Activated T-cell treated with anti-CD3 and anti-CD28 coated beads for 24 hours (primary cell): ENCODE data around the gene FMO5.
"Not testable (repeated sequence)": the region's sequence is repeated elsewhere in the genome, so short reads cannot be mapped to it uniquely, and the experiment has no call there.

ENCODE experiments used
- DNase-seq: peaks from one replicate; pipeline ENCODE4 v3.0.0-alpha.2; 2020; ENCODE audit warnings: low read depth

Gene FMO5

DNA sequence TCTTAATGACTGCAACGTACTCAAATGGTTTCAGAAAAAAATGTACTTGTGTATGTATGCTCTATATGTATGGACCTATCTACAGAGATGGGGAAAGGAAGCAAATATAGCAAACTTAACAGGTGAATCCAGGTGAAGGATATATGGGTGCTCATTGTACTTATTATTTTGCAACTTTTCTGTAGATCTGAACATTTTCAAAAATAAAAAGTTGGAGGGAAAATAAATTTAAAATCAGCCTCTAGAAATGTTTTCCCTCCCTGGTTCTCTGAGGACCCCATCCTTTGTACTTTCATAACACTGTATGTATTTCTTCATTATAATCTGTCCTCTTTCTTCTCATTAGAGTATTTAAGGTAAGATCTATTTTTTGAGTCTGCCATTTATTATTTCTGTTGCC is 17.9 kb downstream of the FMO5 start:
- no peak for DNase-seq

DNA sequence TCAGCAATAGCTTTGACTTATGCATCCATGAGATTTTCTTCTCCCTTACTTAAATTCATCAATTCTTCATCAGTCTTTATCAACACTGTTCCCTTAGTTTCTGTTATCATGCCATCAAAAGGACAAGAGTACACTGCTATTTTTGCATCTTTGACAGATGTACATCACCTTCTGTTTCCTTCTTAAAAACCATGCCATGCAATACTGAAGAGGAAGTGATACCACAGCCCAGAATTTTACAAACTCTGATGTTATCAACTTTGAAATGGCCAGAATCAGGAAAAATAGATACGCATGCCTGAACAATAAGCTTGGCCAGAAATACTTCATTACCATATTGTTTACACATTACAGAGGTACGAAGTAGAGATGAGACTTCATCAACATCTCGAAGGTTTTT is 21.1 kb downstream of the FMO5 start:
- no peak for DNase-seq

DNA sequence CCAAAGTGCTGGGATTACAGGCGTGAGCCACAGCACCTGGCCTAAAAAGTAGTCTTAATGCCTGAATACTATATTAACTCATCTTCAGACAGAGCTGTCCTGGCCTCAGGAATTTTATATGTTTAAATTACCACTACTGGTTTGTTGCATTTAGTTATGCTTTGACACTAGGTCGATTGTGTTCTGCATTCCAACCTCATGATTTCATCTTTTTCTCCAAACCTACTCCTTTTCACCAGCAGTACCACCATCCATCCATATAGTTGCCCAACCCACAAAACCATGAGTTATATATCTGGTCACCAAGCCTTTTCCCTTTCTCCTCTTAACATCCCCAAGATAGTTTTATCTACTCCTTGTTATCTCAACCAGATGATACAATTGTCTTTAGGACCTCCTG is 22.6 kb downstream of the FMO5 start:
- no peak for DNase-seq

DNA sequence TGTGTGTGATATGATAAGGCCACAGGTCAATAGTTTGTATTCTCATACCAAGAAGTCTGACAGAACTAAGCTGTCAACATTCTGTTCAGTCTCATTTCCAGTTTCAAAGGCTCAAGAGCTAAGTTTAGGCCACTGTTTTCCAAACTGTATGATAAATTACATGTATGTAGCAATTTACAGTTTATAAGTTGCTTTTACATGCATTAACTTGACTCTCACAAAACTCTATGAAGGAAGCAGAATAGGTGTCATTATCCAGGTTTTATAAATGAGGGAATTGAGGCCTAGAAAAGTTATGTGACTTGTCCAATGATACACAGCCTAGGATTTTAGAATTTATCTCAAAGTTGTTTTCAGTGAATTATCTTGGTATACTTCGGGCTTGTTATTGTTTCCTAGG is 23.4 kb downstream of the FMO5 start:
- no peak for DNase-seq

DNA sequence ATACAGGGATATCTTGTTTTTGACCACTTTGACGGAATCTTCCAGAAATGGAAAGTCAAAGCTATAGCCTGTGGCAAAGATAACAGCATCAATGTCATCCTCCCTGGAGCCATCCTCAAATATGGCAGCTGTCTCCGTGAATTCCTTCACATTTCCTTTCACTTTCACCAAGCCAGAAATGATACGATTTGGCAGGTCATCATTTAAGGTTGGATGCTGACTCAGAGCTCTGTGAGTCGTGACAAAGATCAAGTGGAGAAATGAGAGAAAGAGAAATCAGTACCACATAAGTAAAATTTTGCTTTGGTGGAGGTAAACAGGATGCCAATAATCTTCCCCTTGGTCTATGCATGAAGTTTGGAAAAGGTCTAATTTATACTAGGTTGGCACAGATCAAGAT is 23.9 kb downstream of the FMO5 start:
- no peak for DNase-seq

DNA sequence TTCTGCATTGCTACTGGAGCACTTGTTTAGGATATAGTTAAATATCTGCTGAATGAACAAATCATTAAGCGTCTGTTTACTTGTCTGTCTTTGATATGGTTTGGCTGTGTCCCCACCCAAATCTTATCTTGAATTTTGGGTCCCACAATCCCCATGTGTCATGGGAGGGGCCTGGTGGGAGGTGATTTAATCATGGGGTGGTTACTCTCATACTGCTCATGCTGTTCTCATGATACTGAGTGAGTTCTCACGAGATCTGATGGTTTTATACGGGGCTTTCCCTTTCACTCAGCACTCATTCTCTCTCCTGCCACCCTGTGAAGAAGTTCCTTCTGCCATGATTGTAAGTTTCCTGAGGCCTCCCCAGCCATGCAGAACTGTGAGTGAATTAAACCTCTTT is 27.8 kb downstream of the FMO5 start:
- not testable (repeated sequence) for DNase-seq

DNA sequence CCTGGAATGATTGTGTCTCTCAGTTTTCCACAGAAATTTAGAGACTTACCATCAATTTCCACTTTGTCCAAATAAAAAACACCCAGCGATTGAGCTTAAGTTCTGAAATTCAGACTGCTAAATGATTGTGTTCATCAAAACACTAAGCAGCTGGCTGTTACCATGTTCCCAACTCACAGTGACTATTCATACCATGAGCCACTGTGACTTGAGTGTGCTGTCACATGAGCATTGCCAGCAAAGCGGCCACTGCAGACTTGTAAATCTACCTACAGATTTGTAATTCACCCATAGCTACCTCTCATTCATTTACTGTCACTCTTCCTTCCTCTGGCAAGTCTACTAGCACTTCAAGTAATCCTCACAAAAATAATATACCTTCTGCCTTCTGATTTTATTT is 35.6 kb downstream of the FMO5 start:
- no peak for DNase-seq

DNA sequence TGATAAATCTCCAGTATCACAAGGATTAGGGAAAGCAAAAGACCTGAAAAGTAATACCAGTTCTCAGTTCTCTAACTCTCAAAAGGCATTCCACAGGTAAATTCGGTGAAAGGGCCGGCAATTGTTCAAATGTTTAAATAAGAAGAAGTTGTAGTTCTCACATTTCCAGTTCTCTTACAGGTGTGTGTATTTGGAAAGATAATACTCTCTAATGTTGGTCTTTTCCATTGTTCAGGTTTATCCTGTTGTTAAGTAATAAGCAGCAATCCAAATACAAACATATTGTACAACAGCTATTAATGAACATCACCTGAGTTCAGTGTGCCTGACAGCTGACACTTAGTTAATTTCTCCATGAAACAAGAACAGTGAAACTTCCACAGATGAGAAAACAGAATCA is 39.7 kb downstream of the FMO5 start:
- DNase-seq: no peak

DNA sequence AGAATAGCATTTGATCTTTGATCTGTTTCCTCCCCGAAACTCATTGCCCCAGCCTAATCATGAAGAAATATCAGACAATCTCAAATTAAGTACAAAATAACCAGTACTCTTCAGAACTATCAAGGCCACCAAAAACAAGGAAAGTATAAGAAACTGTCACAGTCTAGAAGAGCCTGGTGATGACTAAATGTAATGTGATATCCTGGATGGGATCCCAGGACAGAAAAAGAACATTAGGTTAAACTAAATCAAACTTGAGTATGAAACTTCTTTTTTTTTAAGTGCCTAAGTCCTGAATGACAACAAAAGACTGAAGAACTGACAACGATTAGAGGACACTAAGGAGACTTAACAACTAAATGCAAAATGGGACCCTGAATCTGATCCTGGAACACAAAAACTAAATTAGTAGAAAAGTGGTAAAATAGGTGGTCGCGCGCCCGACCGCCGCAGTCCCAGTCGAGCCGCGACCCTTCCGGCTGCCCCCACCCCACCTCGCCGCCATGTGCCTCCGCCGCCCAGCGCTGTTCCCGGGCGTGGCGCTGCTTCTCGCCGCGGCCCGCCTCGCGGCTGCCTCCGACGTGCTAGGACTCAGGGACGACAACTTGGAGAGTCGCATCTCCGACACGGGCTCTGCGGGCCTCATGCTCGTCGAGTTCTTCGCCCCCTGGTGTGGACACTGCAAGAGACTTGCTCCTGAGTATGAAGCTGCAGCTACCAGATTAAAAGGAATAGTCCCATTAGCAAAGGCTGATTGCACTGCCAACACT is 47.3 kb downstream of the FMO5 start:
- no peak for DNase-seq

DNA sequence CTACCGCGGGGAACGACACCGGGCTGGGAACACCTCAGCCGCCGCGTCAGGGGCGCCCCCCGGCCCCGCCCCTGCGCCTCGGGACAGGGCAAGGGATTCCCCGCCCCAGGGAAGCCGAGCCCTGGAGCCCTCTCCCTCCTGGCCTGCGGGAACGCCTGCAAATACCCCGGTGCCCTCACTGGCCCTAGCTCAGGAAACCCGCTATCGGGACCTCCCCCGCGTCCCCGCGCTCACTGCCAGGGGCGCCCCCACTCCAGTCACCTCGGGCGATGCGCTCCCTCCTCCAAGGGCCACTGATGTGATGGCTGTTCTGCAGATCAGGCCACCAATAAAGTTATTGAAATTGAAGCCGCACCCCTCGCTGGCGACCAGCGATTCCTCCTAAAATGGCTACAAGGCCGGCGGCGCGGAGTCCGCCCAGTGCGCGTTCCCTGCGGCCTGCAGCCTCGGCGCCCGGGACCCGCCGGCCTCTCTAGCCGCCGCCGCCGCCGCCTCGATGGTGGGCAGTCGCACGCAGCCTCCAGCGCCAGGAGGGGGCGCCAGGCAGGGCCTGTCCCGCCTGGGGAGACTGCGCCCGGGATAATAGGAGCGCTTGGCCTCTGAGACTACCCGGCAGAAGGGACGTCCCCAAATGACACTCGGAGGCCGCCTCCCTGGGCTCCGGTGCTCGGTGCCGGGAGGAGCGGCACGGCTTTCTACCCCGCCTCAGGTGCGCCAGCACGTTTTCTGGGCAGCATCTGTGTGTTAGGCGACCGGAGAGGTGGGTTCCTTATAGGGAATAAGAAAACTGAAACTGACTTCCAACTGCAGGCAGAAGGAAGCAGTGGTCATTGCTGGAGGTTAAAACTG is 52.7 kb downstream of the FMO5 start, which contains the start of gene PRKAB2:
Gene PRKAB2 (minus strand): TSS at position 303 of the 849 bp plus-strand sequence. CDS start 326 bp downstream, outside the sequence.
- peak; percentile 91 for DNase-seq

DNA sequence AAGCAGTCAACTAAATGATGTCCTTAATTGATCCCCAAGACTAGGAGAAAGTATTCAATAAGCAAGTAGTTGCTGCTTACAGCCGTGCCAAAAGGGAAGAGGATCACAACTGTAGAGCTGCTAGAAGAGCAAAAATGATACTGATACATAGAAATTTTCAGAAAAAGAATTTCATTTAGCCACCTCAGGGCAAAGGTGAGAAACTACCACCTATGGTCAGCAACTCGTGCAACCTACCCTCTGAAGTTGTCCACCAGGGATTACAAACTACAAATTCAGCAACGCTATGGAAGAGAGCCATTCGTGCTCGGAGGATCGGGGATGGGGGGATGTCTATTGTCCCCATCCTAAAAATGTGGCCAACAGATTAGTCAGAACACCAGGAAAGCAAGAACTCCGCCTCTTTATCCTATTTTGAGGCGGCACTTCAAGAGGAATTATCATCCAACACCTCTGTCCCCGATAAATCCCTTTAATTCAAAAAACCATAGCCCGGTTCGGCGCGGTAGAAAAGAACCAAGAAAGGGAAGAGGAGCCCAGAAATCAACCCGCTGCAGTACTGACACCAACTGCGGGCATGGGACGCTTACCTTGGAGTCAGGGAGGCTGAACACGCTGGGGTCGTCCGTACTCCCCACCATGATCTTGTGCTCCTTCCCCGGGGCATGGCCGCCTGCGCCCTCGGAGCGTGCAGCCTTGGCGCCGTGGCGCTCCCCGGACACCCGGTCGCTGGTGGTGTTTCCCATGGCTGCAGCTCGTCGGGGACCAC is 53.6 kb downstream of the FMO5 start:
- no peak for DNase-seq

DNA sequence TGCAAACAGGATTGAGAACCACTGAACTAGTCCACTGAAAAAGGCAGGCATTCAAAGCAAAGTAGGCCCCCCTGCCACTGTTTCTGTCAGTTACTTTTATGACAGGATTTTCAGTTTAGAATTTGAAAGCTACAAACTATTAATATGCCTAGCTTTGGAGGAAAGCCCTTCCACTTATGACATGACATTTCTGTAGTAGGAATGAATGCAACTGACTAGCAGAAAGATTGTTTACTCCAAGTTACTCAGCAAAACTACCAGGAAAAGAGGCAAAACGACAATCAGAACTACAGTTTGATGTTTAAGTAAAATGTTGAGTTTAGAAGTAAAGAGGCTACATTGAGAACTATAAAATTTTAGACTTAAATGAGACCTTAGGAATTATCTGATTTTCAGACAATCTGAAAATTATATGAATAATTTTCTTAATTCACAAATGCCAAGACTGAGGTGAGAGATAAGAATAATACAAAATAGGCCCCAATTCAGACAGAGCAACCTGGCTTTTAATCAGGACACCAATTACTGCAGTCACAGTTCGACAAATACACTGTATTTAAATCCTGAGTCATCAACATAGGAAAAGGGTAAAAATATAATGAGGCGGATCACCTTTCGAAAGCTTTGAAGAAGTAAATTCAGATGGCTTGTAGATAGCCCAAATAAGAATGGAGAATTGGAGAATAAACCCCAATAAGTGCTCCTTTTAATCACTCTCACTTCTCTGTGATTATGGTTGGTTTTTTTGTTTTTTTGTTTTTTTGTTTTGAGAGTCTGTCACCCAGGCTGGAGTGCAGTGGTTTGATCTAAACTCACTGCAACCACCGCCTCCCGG is 55.1 kb downstream of the FMO5 start:
- no peak for DNase-seq

DNA sequence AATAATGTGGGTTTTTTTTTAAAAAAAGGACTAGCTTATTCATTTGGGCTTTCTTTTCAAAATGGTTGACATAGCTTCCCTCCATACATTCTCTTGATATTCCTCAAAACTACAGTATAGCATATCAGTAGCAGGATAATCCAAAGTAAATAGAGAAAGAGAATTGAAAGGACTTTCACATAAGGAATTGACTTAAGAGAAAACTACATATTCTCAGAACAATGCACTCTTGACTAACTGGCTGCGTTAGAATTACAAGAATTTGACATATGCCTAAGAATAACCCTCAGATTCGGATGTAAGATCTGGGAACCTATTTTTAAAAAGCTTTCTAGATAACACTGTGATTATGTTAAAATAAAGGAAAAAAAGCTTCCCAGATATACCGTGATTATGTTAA is 56.0 kb downstream of the FMO5 start:
- DNase-seq: no peak

DNA sequence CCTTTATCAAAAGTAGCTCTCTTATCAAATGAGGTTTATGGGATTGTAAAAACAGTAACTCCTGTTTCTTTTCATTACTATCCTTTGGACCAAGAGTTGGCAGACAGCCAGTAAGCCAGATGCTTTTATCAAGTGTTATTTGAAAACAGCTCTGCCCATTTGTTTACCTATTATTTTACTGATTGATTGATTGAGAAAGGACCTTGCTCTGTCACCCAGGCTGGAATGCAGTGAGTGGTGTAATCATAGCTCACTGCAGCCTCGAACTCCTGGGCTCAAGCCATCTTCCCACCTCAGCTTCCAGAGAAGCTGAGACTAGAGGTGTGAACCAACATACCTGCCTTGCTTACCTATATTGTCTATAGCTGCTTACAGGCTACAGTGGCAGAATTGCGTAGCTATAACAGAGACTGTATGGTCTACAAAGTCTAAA is 56.5 kb downstream of the FMO5 start:
- no peak for DNase-seq

DNA sequence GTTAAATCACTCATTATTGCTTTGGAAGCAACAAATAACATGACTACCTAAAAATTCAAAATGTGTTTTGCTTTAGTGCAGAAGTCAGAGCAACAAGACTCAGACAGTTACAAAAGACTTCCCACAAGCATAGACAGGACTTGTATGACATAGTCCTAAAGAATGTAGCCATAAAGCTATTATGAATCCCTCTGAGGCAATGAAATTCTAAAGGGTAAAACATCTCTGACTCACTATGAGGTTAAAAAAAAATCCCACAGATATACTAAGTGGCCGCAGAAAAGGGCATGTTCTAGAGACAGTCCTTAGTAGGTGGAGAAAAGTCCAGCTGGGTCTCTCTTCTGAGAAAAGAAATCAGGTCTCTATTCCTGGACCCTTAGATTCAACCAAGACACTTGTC is 57.8 kb downstream of the FMO5 start:
- DNase-seq: no peak

DNA sequence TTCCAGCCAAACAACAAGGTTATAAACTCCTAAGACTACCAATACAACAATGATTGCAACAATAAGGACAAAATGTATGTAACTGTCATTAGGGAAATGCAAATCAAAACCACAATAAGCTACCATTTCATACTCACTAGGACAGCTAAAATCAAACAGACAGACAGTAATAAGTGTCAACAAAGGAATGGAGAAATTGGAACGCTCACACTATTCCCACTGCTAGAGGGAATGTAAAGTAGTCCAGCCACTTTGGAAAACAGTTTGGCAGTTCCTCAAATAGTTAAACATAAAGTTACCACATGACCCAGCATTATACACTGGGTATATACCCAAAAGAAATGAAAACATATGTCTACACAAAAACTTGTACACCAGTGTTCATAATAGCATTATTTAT is 62.1 kb downstream of the FMO5 start:
- no peak for DNase-seq

DNA sequence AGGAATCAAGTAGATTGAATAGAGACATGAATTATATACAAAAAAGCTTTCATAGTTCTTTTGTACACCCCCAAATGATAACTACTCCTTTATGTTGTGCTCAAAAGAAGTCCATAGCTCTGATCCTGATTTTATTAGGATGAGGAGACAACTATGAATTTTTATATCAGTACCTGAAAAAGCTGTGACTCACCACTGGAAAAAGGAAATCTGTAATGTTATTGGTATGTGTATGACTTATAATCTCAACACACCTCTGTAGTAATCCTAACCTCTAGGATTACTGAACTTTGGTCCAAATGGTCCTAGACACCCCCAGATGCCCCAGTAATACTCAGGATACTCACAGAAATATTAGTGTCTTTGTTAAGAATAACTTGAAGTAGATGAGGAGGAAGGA is 63.0 kb downstream of the FMO5 start:
- DNase-seq: no peak

DNA sequence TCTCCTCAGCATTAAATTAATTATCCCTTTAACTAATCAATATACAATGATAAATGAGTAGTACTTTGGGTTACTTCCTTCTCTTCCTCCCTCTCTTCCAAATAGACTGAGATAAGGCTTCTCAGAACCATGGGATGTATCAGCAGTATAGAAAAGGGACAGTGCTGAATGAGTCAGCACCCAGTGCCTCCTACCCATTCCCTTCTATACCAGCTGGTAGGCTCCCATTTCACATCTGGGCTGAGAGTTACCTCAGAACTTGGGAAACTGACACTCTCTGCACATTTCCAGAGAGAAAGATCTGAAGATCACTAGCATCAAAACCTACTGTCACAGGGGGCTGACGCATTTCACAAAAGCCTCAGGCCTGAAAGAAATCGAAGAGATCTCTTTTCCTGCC is 68.0 kb downstream of the FMO5 start:
- not testable (repeated sequence) for DNase-seq

DNA sequence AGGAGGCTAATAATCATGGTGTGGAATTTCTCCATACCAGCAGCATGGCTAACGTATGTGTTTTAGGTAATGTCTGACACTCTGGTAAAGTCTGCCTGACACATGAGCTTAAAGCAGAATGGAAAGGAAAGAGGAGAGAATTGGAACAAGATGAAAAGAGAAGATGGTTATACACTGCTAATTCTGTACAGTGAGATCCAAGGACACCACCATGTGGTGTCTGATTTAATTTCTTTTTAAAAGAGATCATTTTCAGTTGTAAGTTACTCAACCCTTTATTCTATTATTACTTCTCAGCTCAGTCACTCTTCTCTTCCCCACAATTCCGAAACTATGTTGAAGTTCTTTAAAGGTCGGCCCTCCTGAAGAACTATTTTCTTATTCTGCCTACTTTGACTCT is 68.5 kb downstream of the FMO5 start:
- DNase-seq: no peak

DNA sequence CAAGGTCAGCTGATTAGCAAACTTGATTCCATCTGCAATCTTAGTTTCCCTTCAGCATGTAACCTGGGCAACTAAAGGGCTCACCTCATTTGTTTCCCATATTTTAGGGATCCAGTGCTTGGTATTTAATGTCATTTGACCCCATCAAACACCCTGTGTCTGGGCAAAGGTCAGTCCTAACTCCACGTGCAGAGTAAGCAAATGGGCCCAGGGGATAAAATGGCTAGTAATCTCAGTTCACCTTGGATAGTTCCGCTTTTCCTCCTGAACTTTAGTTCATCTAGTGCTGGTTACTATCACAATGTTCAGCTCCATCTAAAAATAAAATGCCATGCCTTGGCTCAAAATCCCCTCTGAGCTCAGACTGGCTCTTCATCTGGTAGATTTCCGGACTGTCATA is 72.4 kb downstream of the FMO5 start:
- DNase-seq: no peak

DNA sequence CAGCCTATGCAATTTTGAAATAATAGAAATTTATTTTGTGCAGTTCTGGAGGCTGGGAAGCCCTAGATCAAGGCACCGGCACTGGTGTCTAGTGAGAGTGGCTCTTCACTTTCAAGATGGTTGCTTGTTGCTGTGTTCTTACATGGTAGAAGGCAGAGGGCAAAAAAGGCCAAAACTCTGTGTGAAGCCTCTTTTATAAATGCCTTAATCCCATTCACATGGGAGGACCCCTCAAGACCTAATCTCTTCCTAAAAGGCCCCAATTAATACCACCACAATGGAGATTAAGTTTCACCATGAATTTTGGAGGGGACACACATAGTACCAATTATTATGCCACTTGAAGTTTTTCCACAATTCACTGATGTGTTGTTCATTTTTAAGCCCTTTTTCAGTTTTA is 73.9 kb downstream of the FMO5 start:
- no peak for DNase-seq

DNA sequence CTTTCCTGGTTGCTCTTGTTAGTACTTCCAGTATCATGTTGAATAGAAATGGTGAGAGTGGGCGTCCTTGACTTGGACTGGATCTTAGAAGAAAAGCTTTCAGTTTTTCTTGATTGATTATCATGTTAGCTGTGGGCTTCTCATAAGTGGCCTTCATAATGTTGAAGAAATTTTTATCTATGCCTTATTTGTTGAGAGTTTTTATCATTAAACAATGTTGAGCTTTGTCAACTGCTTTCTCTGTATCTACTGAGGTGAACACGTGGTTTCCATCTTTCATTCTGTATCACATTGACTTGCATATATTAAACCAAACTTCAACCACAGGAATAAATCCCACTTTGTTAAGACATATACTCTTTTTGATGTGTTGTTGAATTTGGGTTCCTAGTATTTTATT is 82.3 kb downstream of the FMO5 start:
- no peak for DNase-seq
